SW 1271 (cell line): ENCODE results near the gene HAUS3.

ENCODE experiments used
- DNase-seq, 2 experiments: peaks; one replicate each; lab custom pipeline; 2025; lab: John Stamatoyannopoulos, UW

HAUS3 gene

GRCh38 chr4:2262145-2262943 lies 20.4 kb upstream of the HAUS3 start:
- DNase-seq: peak; percentile 93 to 98

GRCh38 chr4:2261853-2262144 lies 19.9 kb upstream of the HAUS3 start, which contains the start of gene MXD4:
TSS of gene MXD4 (minus strand) at chr4:2262109. CDS start at chr4:2261980, 129 bp downstream.
- DNase-seq: no peak

GRCh38 chr4:2261110-2261852 lies 19.4 kb upstream of the HAUS3 start:
- peak in 1 of 2 experiments; percentile 15 for DNase-seq

- no peak for DNase-seq
These were observed 18.6 kb upstream of the HAUS3 start for GRCh38 chr4:2260344-2261109.

GRCh38 chr4:2259541-2260343 lies 17.8 kb upstream of the HAUS3 start:
- DNase-seq: no peak

- DNase-seq: no peak
These were observed 17.2 kb upstream of the HAUS3 start for GRCh38 chr4:2259036-2259540.

GRCh38 chr4:2258091-2259035 lies 16.4 kb upstream of the HAUS3 start:
- no peak for DNase-seq

- no peak for DNase-seq
These were observed 15.6 kb upstream of the HAUS3 start for GRCh38 chr4:2257361-2258081.

- DNase-seq: no peak
These were observed 14.9 kb upstream of the HAUS3 start for GRCh38 chr4:2256781-2257191.

GRCh38 chr4:2256156-2256731 lies 14.3 kb upstream of the HAUS3 start:
- DNase-seq: no peak

GRCh38 chr4:2255501-2256155 lies 13.7 kb upstream of the HAUS3 start:
- no peak for DNase-seq

- DNase-seq: no peak
These were observed 13.0 kb upstream of the HAUS3 start for GRCh38 chr4:2254665-2255500.

- DNase-seq: no peak
These were observed 11.5 kb upstream of the HAUS3 start for GRCh38 chr4:2253160-2254084.

- DNase-seq: no peak
These were observed 10.7 kb upstream of the HAUS3 start for GRCh38 chr4:2252530-2253091.

GRCh38 chr4:2251795-2252529 lies 10.0 kb upstream of the HAUS3 start:
- DNase-seq: no peak
